H9 (cell line): ENCODE measurements around the gene HORMAD2. TPM values are rescaled to one million over a fixed set of nuclear protein-coding genes. Genes with fewer than 3 reads are reported as not detected.

Experiments
- DNase-seq: peaks from one replicate; pipeline ENCODE4 v3.0.0-alpha.2; 2017
- H2AFZ ChIP-seq: one replicate; pipeline ENCODE4 v1.6.1; 2013; ENCODE audit warnings: mild to moderate bottlenecking, low read length, control low read depth, moderate library complexity
- H2AK5ac ChIP-seq: 2 replicates; pipeline ENCODE4 v1.6.1; 2013; ENCODE audit warnings: low read length, control low read depth, mixed read lengths; ENCODE audit not compliant: insufficient read length
- H2BK120ac ChIP-seq: one replicate; pipeline ENCODE4 v1.6.1; 2013; ENCODE audit warnings: low read depth, mild to moderate bottlenecking, low read length, control low read depth, inconsistent platforms; ENCODE audit not compliant: poor library complexity, severe bottlenecking
- H2BK12ac ChIP-seq: 2 replicates; pipeline ENCODE4 v1.6.1; 2013; ENCODE audit warnings: low read length, control low read depth, mixed read lengths, low read depth; ENCODE audit not compliant: insufficient read length
- H2BK15ac ChIP-seq: 2 replicates; pipeline ENCODE4 v1.6.1; 2013; ENCODE audit warnings: low read depth, low read length, control low read depth
- H2BK20ac ChIP-seq: one replicate; pipeline ENCODE4 v1.6.1; 2013; ENCODE audit warnings: low read depth, mild to moderate bottlenecking, low read length, control low read depth, inconsistent platforms; ENCODE audit not compliant: poor library complexity, severe bottlenecking
- H2BK5ac ChIP-seq: 2 replicates; pipeline ENCODE4 v1.6.1; 2013; ENCODE audit warnings: low read length, control low read depth, mixed read lengths; ENCODE audit not compliant: insufficient read length
- H3K14ac ChIP-seq: 2 replicates; pipeline ENCODE4 v1.6.1; 2013; ENCODE audit warnings: low read length, control low read depth; ENCODE audit not compliant: insufficient read depth
- H3K18ac ChIP-seq: 2 replicates; pipeline ENCODE4 v1.6.1; 2013; ENCODE audit warnings: low read depth, mild to moderate bottlenecking, mixed read lengths, low read length, control low read depth; ENCODE audit not compliant: insufficient read length
- H3K23ac ChIP-seq: 2 replicates; pipeline ENCODE4 v1.6.1; 2013; ENCODE audit warnings: low read length, control low read depth, mixed read lengths, low read depth; ENCODE audit not compliant: insufficient read length
- H3K23me2 ChIP-seq: 2 replicates; pipeline ENCODE4 v1.6.1; 2013; ENCODE audit warnings: low read depth, mild to moderate bottlenecking, mixed read lengths, low read length, control low read depth; ENCODE audit not compliant: insufficient read length, poor library complexity, severe bottlenecking
- H3K27ac ChIP-seq: 2 replicates; pipeline ENCODE4 v1.5.1; 2013; ENCODE audit warnings: low read length, control low read depth, mixed read lengths, low read depth; ENCODE audit not compliant: insufficient read length
- H3K27me3 ChIP-seq: 2 replicates; pipeline ENCODE4 v1.6.1; 2013; ENCODE audit warnings: low read length, control low read depth, inconsistent platforms; ENCODE audit not compliant: insufficient read depth
- H3K4ac ChIP-seq: 2 replicates; pipeline ENCODE4 v1.6.1; 2013; ENCODE audit warnings: low read depth, mild to moderate bottlenecking, control low read depth, inconsistent platforms, low read length, moderate library complexity
- H3K4me1 ChIP-seq: 2 replicates; pipeline ENCODE4 v1.6.1; 2013; ENCODE audit warnings: low read length, control low read depth, inconsistent platforms; ENCODE audit not compliant: insufficient read depth
- H3K4me2 ChIP-seq: 2 replicates; pipeline ENCODE4 v1.6.1; 2013; ENCODE audit warnings: low read length, control low read depth, mixed read lengths; ENCODE audit not compliant: insufficient read length, insufficient read depth
- H3K56ac ChIP-seq: 2 replicates; pipeline ENCODE4 v1.6.1; 2013; ENCODE audit warnings: low read depth, mild to moderate bottlenecking, mixed read lengths, low read length, control low read depth; ENCODE audit not compliant: insufficient read length
- H3K79me1 ChIP-seq: 2 replicates; pipeline ENCODE4 v1.6.1; 2013; ENCODE audit warnings: low read depth, mild to moderate bottlenecking, moderate library complexity, low read length, control low read depth, inconsistent platforms; ENCODE audit not compliant: insufficient read depth, poor library complexity, severe bottlenecking
- H3K79me2 ChIP-seq: 2 replicates; pipeline ENCODE4 v1.6.1; 2013; ENCODE audit warnings: low read length, control low read depth, inconsistent platforms; ENCODE audit not compliant: insufficient read depth
- H3K9ac ChIP-seq: 2 replicates; pipeline ENCODE4 v1.6.1; 2013; ENCODE audit warnings: low read length, control low read depth, mixed read lengths; ENCODE audit not compliant: insufficient read length; ENCODE audit errors: extremely low read depth
- H3K9me3 ChIP-seq: one replicate; pipeline ENCODE4 v1.6.1; 2013; ENCODE audit warnings: low read depth, low read length, inconsistent platforms; ENCODE audit not compliant: control insufficient read depth
- H3T11ph ChIP-seq: one replicate; pipeline ENCODE4 v1.6.1; 2013; ENCODE audit warnings: mild to moderate bottlenecking, low read length, control low read depth, inconsistent platforms
- H4K20me1 ChIP-seq: one replicate; pipeline ENCODE4 v1.6.1; 2013; ENCODE audit not compliant: control insufficient read depth, insufficient read length, insufficient read depth
- H4K5ac ChIP-seq: 2 replicates; pipeline ENCODE4 v1.6.1; 2013; ENCODE audit warnings: low read depth, mild to moderate bottlenecking, mixed read lengths, low read length, control low read depth; ENCODE audit not compliant: insufficient read length
- H4K8ac ChIP-seq: replicated peaks from 2 replicates; pipeline ENCODE4 v1.6.1; 2013; ENCODE audit warnings: low read length, control low read depth, mixed read lengths, low read depth; ENCODE audit not compliant: insufficient read length
- H4K91ac ChIP-seq: 2 replicates; pipeline ENCODE4 v1.6.1; 2013; ENCODE audit warnings: low read depth, mild to moderate bottlenecking, moderate library complexity, mixed read lengths, low read length, control low read depth; ENCODE audit not compliant: insufficient read length
- H3K27ac Mint-ChIP-seq, 3 experiments: 2 replicates in 2 of 3; 3 replicates in 1 of 3; pipeline ENCODE4 v1.8.0; 2020 to 2021; ENCODE audit warnings: mixed read lengths in 3 of 3, mild to moderate bottlenecking in 1 of 3, moderate library complexity in 1 of 3
- H3K27me3 Mint-ChIP-seq: 2 replicates; pipeline ENCODE4 v1.8.0; 2021; ENCODE audit warnings: low read depth, mild to moderate bottlenecking, moderate library complexity, mixed read lengths
- H3K36me3 Mint-ChIP-seq, 3 experiments: 2 replicates in 2 of 3; 3 replicates in 1 of 3; pipeline ENCODE4 v1.8.0; 2020 to 2021; ENCODE audit warnings: low read depth in 3 of 3, mixed read lengths in 3 of 3; ENCODE audit not compliant: insufficient read depth in 1 of 3
- H3K4me1 Mint-ChIP-seq, 2 experiments: 2 replicates each; pipeline ENCODE4 v1.8.0; 2020; ENCODE audit warnings: mixed read lengths in 2 of 2
- H3K4me3 Mint-ChIP-seq, 2 experiments: 2 replicates in 1 of 2; 3 replicates in 1 of 2; pipeline ENCODE4 v1.8.0; 2020 to 2021; ENCODE audit warnings: mild to moderate bottlenecking in 2 of 2, mixed read lengths in 2 of 2, moderate library complexity in 1 of 2
- H3K9me3 Mint-ChIP-seq, 2 experiments: 2 replicates in 1 of 2; 3 replicates in 1 of 2; pipeline ENCODE4 v1.8.0; 2020; ENCODE audit warnings: mild to moderate bottlenecking in 2 of 2, mixed read lengths in 2 of 2, moderate library complexity in 1 of 2
- WGBS: extraction: QIAGEN DNeasy Blood & Tissue Kit; methylation state at CpG from one replicate; pipeline ENCODE4 v1.1.7; 2013; ENCODE audit warnings: missing lambda C conversion rate, low lambda C conversion rate, mixed read lengths; ENCODE audit not compliant: insufficient read length; ENCODE audit errors: extremely low coverage; 5-methylcytosine and 5-hydroxymethylcytosine counted together
- total RNA-seq: library from RNA; stranded (reverse); gene quantifications from 2 replicates; pipeline ENCODE4 v1.2.1, GENCODE V29; 2021
- TF ChIP-seq, protein P1 (sequence below): fragments of 200-600 bp; sonication (generic); conservative IDR thresholded peaks from 3 replicates; pipeline ENCODE4 v1.8.0; 2021; ENCODE audit warnings: antibody characterized with exemption, mild to moderate bottlenecking

HORMAD2 gene
- total RNA-seq, 1 experiment from 2014 or later, result not detected

DNA sequence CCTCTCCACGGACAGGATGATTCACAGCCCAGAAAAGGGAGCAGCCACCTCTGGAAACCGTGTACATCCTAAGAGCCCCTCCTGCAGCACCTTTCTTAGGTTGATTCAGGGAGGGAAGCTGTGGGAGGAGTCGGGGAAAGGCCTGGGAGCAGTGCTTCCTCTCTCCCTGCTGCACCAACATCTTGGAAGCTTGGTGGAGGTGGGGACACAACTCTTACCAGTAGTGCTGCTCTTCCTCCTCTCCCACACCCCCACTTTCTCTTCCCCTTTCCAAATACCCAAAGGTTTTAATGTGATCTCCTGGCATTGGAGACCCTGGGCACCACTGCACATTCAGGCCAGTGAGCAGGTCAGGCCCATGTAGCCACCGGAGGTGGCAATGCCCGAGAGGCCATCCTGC lies 46.4 kb upstream of the HORMAD2 start:
- Mint-ChIP-seq H3K27me3 (0 out of 2 replicates have a peak, but pooled peaks cover 2% of the 10 kb centered on the region), H3K36me3 (0 out of 7 replicates have a peak, but pooled peaks cover 0 to 2% (median 0%) of the 10 kb centered on the region in 3 experiments), H3K27ac (no peak overlapping the region; a peak in 1 of 7 replicates), H3K4me3 (no peak overlapping the region), H3K9me3 (no peaks in the 10 kb centered on the region), H3K4me1 (peaks cover 13 to 16% of the 10 kb centered on the region in 2 experiments)
- Histone ChIP-seq H3K79me1 (no peaks in the 10 kb centered on the region), H4K20me1 (no peaks in the 10 kb centered on the region), H2BK5ac (no peak overlapping the region), H3K56ac (no peak overlapping the region), H2AFZ (no peak overlapping the region), H3K23me2 (no peaks in the 10 kb centered on the region), H2BK15ac (no peak overlapping the region), H3K27ac (no peak overlapping the region), H4K5ac (no peak overlapping the region), H3K9me3 (no peaks in the 10 kb centered on the region), H4K91ac (no peak overlapping the region), H3K4ac (no peak overlapping the region), H4K8ac (no peak overlapping the region), H3T11ph (no peak overlapping the region), H2AK5ac (no peak overlapping the region), H3K79me2 (no peaks in the 10 kb centered on the region), H3K23ac (no peak overlapping the region), H3K14ac (no peak overlapping the region), H3K4me1 (0 out of 2 replicates have a peak, but pooled peaks cover 3% of the 10 kb centered on the region), H3K4me2 (no peak overlapping the region), H2BK120ac (no peak overlapping the region), H3K9ac (no peak overlapping the region), H3K18ac (no peak overlapping the region), H2BK12ac (no peak overlapping the region), H3K27me3 (no peaks in the 10 kb centered on the region), H2BK20ac (no peak overlapping the region)
- DNase-seq, result no peak
- WGBS, result no CpG with 5 or more reads among the region's 5 CpGs
- TF ChIP-seq, protein P1, sequence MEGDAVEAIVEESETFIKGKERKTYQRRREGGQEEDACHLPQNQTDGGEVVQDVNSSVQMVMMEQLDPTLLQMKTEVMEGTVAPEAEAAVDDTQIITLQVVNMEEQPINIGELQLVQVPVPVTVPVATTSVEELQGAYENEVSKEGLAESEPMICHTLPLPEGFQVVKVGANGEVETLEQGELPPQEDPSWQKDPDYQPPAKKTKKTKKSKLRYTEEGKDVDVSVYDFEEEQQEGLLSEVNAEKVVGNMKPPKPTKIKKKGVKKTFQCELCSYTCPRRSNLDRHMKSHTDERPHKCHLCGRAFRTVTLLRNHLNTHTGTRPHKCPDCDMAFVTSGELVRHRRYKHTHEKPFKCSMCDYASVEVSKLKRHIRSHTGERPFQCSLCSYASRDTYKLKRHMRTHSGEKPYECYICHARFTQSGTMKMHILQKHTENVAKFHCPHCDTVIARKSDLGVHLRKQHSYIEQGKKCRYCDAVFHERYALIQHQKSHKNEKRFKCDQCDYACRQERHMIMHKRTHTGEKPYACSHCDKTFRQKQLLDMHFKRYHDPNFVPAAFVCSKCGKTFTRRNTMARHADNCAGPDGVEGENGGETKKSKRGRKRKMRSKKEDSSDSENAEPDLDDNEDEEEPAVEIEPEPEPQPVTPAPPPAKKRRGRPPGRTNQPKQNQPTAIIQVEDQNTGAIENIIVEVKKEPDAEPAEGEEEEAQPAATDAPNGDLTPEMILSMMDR, result no peak
